H4 (cell line): ENCODE measurements around the gene SERTAD3. TPM values are rescaled to one million over a fixed set of nuclear protein-coding genes. Genes with fewer than 3 reads are reported as not detected.
"Not testable (repeated sequence)": the region's sequence is repeated elsewhere in the genome, so short reads cannot be mapped to it uniquely, and the experiment has no call there.

Experiments used
- DNase-seq: peaks from one replicate; pipeline ENCODE4 v3.0.0-alpha.2; 2015; ENCODE audit warnings: low spot score
- total RNA-seq: library from RNA; depleted of rRNA; stranded (reverse); fragments of >200 nt; shearing (Covaris generic); gene quantifications from 2 replicates; pipeline ENCODE4 v1.2.3, GENCODE V29; 2014; rRNA removed

The SERTAD3 gene
- total RNA-seq, 1 experiment from 2014 or later, result 21.4 TPM

DNA sequence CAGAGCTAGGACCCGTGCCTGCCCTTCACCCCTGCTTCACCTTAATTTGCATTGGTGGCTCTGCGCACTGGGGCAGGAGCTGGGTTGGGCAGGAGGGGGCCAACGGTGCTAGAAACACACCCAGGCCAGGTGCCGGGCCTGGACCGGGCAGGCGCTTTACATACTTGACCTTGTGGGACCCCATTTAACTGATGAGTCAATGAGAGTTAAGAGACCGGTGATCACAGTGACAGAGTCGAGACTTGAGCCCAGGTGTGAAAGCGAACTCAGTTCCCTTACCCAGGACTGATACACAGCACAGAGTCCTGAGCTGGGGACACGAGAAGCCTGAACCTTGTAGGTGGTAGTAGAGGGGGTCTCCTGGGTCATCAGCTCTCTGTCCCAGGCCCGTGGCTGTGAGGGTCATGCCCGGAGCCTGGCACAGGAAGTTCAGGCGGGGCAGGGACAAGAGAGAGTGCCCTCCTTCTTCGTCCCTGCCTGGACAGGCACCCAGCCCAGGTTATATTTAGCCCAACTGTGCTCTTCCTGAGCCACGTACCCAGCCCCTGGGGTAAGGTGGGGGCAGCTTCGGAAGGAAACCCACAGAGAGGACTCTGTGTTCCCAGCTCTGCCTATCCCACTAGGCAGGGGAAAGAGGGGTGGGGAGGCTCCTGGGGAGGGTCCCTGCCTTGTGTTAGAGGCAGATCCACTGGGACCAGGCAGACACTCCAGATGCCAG, 32.9 kb downstream of the SERTAD3 start:
- DNase-seq, result no peak

DNA sequence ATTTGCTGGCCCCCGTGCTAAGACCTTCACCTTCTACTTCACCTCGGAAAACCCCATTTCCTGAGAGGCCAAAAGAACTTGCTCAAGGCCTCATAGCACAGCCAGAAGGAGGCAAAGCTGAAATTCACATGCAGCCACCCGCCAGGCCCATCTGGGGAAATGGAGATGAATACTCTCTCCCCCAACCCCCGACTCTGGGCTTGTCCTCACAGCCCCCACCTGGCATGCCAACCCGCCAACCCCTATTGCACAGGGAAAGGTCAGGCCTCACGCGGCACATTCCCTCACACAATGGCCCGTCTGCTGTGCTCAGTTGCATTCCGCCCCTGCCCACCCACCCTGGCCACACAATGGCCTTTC, 34.1 kb downstream of the SERTAD3 start:
- DNase-seq, result no peak

DNA sequence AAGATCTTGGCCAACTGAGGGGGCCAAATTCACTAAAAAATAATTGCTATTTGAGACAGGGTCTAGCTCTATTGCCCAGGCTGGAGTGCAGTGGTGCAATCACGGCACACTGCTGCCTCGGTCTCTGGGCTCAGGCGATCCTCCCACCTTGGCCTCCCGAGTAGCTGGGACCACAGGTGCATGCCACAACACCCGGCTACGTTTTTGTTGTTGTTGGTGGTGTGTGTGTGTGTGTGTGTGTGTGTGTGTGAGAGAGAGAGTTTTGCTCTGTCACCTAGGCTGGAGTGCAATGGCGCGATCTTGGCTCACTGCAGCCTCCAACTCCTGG, 35.6 kb downstream of the SERTAD3 start:
- not testable (repeated sequence) for DNase-seq

DNA sequence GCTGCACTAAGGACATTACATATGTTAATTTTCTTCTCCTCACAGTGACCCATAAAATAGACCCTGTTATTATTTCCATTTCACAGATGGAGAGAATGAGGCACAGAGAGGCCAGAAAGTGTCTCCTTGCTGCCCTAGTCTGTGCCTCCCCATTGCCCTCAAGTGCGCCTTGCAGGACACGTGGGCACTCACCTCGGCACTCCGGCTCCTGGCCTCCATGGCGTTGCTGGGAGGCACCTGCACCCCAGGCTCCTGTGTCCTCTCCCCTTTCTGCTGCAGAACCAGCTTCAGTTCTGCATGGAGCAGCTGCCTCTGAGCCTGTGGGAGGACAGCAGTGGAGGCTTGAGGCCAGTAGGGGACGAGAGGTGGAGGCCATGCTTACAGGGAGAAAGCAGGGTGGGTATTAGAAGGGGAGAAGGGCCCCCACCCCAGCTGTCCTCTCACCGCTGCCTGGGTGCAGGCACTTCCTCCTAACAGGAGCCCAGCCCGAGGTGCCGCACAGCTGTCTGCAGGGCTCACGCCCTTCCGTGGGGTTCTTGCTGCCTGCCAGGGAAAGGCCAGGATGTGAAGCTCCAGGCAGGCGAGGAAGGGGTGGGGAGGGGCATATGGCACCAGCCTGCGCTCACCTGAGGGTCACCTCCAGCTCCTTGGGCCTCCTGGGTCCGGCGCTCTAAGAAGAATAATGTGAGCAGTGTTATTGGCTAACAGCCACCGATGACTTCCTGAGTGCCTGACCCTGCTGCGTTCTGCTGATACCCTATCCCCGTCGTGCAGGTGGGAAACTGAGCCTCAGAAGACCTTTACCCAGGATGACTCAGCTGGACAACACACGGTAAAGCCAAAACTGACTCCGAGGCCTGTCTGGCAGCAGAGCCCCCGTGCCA, 36.2 kb downstream of the SERTAD3 start:
- no peak for DNase-seq

DNA sequence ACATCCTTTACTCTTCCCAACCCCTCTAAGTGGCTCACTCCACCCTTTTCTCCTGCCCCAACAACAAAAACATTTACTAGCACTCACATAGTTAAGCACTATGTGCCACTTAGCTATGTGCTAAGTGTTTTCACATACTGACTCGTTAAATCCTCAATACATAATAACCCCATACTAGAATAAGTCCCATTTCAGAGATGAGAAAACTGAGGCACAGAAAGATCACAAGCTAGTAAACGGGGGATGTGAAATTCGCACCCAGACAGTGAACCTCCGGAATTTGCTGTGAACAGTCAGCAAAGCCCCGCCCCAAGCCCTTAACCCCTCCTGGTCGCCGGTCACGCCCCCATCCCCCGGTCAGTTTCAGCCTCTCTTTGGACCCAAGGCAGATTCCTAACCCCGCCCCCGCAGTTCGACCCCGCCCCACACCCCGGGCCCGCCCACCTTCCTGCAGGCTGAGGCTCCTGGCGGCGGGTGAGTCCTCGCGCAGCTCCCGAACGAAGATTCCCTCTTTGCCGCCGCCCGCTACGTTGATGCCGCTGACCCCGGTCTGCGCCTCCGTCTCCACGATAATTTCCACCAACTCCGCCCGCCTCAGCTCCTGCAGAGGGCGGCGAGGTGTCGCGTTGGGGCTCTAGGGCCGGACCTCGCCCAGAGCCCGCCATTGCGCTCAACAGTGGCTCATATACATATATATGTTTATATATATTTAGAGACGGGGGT, 40.7 kb downstream of the SERTAD3 start:
- DNase-seq, result peak; percentile 74

DNA sequence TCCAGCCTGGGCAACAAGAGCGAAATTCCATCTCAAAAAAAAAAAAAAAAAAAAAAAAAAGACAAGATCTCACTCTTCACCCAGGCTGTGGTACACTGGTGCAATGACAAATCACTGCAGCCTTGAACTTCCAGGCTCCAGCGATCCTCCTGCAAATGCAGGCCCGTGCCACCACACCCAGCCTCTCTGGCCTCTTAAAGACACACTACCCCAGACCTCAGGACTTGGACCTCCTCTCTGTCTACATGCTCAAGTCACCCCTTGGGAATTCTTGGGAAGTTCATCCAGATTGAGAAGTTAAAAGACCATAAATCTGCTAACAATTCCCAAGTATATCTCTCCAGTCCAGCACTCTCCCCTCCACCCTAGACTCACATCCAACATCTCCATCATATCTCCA, 43.6 kb downstream of the SERTAD3 start:
- no peak for DNase-seq

DNA sequence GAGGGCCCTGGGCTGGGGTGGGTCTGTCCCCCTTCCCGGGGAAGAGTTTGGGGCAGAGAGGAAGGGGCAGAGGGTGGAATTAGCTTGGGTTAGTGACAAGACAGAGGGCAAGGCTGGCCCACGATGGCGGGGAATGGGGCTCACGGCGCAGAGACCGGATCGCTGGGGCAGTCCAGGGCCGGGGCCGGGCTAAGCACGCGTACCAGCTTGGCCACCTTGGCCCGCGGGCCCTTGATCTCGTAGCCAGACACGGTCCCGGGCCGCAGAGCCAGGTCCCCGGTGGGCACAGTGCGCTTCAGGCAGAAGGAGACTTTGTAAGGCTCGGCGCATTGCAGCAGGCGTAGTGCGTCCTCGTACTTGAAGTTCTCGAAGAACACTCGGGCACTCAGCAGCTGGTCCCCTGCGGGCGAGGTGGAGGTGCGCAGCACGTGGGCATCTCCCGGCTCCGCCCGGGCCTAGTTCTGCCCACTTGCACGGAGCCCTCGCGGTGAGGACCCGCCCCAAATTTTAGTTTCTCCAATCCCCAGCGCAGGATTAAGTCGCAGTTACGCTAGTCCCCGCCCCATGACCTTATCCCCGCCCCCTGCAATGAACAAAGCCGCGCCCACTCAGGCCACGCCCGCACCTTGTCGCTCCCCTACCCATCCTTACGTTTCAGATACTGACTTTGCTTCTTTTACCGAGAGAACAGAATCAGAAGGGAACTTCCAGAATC, 45.6 kb downstream of the SERTAD3 start:
- no peak for DNase-seq

DNA sequence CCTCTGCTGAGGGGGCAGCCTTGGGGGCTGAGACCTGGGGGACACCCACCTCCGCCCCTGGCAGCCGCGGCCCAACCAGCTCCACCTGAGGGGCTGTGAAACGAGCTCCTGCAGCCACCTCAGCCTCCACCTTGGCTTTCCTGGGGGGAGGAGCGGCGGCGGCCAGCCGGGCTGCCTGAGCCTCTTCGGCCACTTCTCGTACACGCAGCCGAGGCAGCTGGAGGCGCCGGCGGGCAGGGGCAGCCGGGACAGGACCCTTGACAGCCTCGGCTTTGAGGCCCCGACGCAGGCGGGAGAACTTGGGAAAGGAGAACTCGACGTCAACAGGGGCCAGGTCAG, 46.6 kb downstream of the SERTAD3 start:
- DNase-seq, result no peak

DNA sequence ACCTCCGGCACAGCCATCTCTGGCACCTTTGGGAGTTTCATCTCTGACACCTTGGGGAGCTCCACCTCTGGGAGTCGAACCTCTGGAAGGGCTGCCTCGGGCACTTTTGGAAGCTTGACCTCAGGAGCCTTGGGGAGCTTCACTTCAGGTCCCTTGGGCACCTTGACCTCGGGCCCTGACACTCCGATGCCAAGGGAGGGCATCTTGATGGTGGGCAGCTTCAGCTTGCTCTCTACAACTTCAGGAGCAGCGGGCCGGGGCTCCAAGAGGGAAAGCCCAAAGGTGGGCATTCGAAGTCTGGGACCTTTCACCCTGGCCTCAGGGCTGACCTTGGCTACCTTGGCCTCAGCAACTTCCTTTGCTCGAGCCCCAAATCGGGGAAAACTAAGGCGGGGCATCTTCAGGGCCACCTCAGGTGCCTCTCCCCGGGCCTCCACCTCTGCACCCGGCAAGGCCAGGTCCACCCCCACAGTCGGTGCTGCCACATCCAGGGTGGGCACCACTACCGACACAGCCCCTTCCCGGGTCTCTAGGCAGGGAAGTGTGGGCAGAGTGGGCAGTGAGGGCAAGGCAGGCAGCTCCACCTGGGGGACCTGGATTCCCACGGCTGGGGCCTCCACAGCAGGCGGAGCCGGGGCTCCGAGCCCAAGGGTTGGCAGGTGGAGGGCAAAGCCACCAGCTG, 47.1 kb downstream of the SERTAD3 start:
- no peak for DNase-seq

DNA sequence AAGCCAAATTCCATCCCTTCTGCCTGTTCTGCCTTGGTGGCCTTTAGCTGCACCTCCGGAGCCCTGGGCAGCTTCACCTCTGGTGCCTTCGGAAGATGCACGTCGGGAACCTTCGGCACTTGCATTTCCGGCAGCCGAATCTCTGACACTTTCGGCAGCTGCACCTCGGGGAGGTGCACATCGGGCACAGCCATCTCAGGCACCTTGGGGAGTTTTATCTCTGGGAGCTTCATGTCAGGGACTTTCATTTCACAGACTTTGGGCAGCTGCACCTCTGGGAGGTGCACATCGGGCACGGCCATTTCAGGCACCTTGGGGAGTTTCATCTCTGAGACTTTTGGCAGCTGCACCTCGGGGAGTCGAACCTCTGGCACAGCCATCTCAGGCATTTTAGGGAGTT, 48.2 kb downstream of the SERTAD3 start:
- DNase-seq, result no peak

DNA sequence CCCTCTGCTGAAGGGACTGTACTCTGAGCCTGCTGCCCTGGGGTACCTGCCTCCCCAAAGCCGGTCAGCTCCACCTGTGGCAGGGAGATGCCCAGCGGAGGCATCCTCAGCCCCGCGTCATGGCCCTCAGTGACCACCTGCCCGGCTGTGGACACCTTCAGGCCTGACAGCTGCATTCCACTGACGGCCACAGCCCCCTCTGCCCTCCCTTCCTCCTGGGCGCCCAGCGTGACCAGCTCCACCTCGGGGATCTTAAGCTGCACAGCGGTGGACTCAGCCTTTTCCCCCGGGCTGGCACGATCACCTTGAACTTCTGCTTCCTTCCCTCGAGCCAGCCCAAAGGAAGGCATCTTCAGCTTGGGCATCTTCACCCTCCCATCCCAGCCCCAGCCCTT, 49.3 kb downstream of the SERTAD3 start:
- no peak for DNase-seq

DNA sequence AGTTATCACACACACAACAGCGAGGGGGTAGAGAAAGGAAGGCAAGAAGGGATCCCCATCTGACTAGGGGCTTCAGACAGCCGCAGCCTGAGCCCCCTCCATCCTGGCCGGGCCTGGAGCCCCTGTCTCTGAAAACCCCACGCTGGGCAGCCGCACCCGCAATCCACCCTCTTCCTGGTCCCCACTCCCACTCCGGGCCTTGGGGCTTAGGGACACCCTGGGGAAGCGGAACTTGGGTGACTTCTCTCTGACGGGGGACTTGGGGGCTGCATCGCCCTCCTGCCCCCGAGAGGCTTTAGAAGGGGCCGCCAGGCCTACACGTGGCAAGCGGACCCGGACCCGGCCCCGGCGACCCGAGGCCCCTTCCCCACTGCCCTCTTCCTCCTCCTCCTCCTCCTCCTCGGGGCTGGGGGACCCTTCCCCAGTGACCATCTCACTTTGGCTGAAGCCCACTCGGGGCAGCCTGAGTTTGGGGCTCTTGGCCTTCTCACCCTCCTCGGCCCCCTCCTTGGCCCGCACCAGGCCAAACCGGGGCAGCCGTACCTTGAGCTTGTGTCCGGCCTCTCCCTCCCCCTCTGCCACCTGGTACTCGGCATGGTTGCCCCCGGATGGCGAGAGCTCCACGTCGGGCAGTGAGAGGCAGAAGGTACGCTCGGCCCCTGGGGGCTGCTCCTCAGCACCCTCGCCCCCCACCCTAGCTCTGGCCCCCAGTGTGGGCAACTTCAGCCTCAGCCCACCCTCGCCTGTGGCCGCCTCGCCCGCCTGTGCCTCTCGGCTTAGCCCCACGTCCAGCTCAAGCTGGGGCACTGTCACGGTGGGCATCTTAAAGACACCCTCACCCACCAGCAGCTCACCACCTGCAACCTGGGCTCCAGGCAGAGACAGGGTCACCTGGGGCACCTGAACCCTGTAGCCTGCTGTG, 50.0 kb downstream of the SERTAD3 start:
- DNase-seq, result no peak

DNA sequence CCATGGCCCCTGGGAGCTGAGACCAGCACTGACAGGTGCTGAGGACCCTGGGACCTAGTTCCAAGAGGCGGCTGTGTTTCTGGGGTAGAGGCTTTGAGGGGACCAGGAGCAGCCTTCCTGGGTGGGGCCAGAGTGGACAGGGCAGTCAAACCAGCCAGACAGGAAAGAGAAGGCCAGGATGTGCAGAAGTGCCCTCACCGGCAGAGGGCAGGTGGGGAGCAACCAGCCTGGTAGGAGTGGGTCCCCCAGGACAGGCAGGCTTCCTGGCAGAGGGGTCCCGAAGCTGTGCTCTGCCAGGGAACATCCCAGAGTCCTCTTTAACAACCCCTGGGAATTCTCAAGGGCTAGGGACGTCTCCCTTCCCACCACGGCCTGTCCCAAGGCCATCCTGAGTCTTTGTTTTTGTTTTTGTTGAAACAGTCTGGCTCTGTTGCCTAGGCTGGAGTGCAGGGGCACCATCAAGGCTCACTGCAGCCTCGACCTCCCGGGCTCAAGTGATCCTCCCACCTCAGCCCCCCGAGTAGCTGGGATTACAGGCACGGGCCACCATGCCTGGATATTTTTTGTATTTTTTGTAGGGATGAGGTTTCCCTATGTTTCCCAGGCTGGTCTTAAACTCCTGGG, 51.1 kb downstream of the SERTAD3 start:
- DNase-seq, result no peak

DNA sequence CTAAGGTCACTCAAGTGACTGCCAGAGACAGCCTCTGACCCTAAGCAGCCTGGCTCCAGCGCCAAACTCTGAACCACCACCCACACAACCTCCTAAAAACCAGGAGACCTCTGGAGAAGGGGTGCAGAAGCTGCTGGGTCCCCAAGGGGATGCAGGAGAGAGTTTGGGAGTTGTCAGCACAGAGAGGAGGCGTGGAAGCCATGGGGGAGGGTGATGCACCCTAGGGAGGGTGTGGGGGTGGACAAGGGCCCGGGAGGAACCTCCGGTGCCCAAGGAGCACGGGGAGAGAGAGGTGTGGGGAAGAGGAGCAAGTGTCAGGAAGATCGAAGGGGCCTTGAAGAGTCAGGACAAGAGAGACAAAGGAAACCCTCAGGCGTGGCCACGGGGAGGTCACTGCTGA, 52.0 kb downstream of the SERTAD3 start:
- DNase-seq, result no peak

Other genes starting within 250 kb of the SERTAD3 start
- not detected in 2 replicates for gene TTC9B, start 226.0 kb downstream of the SERTAD3 start, total RNA-seq
- not detected in 2 replicates for gene CCNP, start 217.6 kb downstream of the SERTAD3 start, total RNA-seq
- 51.0 and 59.2 TPM in 2 replicates for gene AKT2, start 159.0 kb downstream of the SERTAD3 start, total RNA-seq
- gene C19orf47, start 95.9 kb downstream of the SERTAD3 start, total RNA-seq, result 4.3 and 4.4 TPM in 2 replicates
- gene PLD3, start 95.6 kb downstream of the SERTAD3 start, total RNA-seq, result 212 and 308 TPM in 2 replicates
- gene HIPK4, start 54.2 kb downstream of the SERTAD3 start, total RNA-seq, result not detected in 2 replicates
- gene PRX, start 31.0 kb downstream of the SERTAD3 start, total RNA-seq, result 0.77 and 1.2 TPM in 2 replicates
- 14.8 and 15.4 TPM in 2 replicates for gene SERTAD1, start 18.3 kb downstream of the SERTAD3 start, total RNA-seq
- gene BLVRB, start 21.4 kb upstream of the SERTAD3 start, total RNA-seq, result 433 and 572 TPM in 2 replicates
- 0.23 and 0.56 TPM in 2 replicates for gene SPTBN4, start 22.7 kb upstream of the SERTAD3 start, total RNA-seq
- gene SHKBP1, start 132.5 kb upstream of the SERTAD3 start, total RNA-seq, result 26.6 and 30.9 TPM in 2 replicates
- gene LTBP4, start 157.0 kb upstream of the SERTAD3 start, total RNA-seq, result 4.7 and 5.6 TPM in 2 replicates
- gene NUMBL, start 246.3 kb upstream of the SERTAD3 start, total RNA-seq, result 18.4 TPM in 2 replicates